D721Med (cell line): ENCODE results near the gene VWF.

Experiments used
- DNase-seq: peaks from one replicate; pipeline ENCODE4 v3.0.0; 2011; ENCODE audit warnings: low spot score; ENCODE audit not compliant: insufficient read length
- FAIRE-seq: peaks from 2 replicates; lab custom pipeline; 2011; peaks lifted over from hg19 to GRCh38; lab: Jason Lieb, UNC
- TF ChIP-seq, protein P1 (sequence below): IDR thresholded peaks from 2 replicates; pipeline ENCODE4 v1.5.1; 2012; ENCODE audit warnings: mild to moderate bottlenecking, control low read depth; ENCODE audit not compliant: insufficient read depth; ENCODE audit errors: missing control alignments

Gene VWF

DNA sequence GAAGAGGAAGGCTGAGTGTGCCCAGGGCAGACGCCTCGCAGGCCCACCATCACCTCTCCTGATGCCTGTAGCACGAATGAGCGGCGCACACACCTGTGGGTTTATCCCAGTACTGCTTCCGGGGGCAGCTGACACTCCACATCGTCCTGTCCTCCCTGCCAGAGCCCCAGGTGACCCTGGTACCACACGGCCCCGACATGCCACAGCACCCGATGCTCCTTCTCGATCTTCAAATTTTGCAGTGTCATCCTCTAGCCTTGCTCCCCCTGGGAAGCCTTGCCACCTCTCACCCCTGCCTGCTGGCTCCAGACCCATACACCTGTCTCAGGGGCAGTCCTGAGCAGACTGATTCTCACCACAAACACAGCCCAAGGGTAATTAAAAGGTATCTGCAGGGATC lies 220.0 kb downstream of the VWF start:
- FAIRE-seq (no peak), DNase-seq (no peak)
- TF ChIP-seq, protein P1, sequence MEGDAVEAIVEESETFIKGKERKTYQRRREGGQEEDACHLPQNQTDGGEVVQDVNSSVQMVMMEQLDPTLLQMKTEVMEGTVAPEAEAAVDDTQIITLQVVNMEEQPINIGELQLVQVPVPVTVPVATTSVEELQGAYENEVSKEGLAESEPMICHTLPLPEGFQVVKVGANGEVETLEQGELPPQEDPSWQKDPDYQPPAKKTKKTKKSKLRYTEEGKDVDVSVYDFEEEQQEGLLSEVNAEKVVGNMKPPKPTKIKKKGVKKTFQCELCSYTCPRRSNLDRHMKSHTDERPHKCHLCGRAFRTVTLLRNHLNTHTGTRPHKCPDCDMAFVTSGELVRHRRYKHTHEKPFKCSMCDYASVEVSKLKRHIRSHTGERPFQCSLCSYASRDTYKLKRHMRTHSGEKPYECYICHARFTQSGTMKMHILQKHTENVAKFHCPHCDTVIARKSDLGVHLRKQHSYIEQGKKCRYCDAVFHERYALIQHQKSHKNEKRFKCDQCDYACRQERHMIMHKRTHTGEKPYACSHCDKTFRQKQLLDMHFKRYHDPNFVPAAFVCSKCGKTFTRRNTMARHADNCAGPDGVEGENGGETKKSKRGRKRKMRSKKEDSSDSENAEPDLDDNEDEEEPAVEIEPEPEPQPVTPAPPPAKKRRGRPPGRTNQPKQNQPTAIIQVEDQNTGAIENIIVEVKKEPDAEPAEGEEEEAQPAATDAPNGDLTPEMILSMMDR = no peak

DNA sequence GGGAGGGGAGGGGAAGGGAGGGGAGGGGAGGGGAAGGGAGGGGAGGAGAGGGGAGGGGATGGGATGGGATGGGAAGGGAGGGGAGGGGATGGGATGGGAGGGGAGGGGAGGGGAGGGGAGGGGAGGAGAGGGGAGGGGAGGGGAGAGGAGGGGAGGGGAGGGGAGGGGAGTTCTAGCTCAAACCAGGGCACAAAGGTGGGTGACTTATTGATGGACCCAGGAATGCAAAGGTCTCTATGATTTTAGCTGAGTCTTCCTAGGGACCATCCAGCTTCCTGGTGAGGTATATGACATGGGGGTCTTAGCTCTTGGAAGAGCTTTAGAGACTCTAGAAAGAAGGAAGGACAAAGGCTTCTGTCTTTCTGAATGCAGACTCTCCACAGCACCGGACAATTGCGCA lies 221.7 kb downstream of the VWF start:
- no peak for FAIRE-seq
- TF ChIP-seq, protein P1 = no peak
- DNase-seq = no peak

DNA sequence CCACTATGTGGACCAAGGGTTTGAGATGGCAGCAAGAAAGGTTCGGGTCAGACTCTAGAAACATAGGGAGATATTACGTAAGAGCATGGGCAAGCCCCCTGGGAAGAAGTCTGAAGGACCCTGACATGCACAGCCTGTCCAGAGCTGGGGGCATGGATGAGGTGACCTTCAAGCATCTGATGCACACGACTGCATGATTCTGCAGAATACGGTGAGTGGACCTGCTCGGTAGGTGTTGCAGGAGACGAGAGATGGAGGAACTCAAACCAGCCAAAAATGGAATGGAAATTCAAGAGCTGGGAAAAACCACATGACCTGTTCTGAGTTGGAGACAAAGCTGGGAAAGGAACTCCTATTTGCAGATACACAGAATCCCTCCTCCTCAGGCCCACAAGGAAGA lies 223.1 kb downstream of the VWF start:
- no peak for DNase-seq
- no peak for FAIRE-seq
- TF ChIP-seq, protein P1 = no peak

DNA sequence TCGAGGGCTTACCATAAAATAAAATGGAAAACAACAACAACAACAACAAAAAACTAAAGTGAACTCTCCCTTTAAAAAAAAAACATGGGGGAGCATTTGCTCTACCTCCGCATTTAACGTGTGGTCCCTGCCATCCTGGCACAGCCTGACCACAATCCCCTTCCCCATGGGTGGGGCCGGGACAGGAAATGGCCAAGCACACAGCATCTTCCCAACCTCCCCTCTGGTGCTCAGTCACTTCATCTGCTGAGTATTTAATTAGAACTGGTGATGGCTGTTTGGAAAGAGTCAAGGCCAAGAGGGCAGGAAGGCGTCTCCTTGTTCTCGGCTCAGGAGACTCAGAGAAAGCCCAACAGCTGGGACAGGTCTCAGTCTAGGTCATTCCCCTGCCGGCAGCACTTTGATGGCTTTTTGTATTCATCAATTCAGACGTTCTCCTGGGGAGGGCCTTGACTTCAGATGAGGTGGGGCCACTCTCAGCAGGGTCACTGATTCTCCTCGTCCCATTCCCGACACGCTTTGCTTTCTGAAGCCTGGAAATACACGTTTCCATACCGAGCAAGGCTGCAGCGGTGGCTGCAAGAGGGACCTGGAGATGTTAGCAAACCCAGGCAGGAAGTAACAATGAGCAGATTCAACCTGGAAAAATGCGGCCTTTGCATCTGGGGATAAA lies 223.8 kb downstream of the VWF start:
- no peak for FAIRE-seq
- TF ChIP-seq, protein P1 = no peak
- DNase-seq = no peak

DNA sequence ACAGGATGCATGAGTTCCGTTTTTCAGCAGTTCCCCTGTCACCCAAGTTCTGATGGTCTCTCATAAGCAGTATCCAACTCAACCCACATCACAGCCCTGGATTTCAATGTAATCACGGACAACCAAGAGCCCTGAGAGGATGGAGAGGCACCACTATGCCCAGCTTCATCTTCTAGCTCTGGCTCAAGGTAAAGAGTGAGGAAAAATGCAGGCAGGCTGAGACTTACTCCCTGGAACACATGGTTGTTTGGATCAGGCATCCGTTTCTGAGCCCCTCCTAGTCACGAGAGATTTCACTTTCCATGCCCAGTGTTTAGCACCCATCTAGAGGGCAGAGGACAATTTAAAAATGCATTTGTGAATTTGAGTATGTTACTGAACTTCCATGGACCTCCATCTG lies 224.4 kb downstream of the VWF start:
- FAIRE-seq = no peak
- DNase-seq = no peak
- TF ChIP-seq, protein P1 = no peak

DNA sequence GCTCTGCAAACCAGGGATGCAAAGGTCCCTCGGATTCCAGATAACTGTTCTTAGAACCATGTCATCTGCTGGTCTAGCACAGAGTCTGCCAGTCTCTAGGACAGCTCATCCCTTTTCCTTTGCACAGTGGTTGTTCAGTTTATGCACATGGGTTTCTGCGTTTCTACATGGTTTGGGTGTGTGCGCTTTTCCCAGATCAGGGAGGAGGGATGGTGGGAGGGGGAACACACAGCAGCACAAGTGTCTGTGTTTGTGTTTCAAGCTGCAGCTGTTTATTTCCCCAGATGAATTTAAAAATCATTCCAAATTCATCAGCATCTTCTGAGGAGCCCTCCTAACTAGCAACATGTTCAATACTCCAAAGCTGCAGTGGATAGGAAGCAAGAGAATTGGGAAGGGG lies 224.8 kb downstream of the VWF start:
- TF ChIP-seq, protein P1 = no peak
- no peak for FAIRE-seq
- DNase-seq = no peak

DNA sequence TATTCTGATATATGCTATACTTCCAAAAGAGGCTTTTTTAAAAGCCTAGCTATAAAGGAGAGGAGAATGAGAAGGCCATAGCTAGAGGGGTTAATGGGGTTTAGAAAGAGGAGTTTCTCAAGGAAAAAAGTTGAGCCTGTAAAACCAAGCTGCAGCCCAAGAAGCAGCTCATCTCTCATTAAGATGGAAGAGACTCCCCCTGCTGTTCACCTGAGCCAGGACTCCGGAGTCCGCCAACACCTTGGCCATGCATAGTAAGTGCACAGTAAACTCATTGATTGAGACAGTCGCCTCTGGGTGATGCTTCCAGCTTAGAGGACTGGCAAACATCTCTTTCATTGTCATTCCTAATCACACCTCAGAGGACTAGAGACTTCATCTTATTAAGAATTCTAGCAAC lies 225.6 kb downstream of the VWF start:
- no peak for DNase-seq
- no peak for FAIRE-seq

More for the DNA sequence above, 225.6 kb downstream of the VWF start:
- TF ChIP-seq, protein P1 = no peak
